Psoas muscle (tissue), 8 donors: Measurements from ENCODE around the gene PRMT9. TPM values are rescaled to one million over a fixed set of nuclear protein-coding genes. Genes with fewer than 3 reads are reported as not detected.

Experiments used
- ATAC-seq, 4 donors: fragments of 200-7000 bp; cut with Tn5 transposase; one replicate each; pipeline ENCODE4 v1.9.1; 2020; ENCODE audit warnings: moderate library complexity in 3 of 4, mild to moderate bottlenecking in 2 of 4
- DNase-seq, 2 donors: peaks; one replicate each; pipeline ENCODE4 v3.0.0-alpha.2; 2020
- H3K27ac ChIP-seq: fragments of 200-600 bp; one replicate; pipeline ENCODE4 v1.8.0; 2022
- H3K27me3 ChIP-seq, 3 donors: fragments of 200-600 bp in 1 of 3; one replicate each; pipeline versions ENCODE4 v1.6.1 to v1.8.0; 2013 to 2022; ENCODE audit warnings: low read length in 2 of 3, mild to moderate bottlenecking in 2 of 3, moderate library complexity in 1 of 3; ENCODE audit not compliant: insufficient read depth in 3 of 3
- H3K36me3 ChIP-seq, 2 donors: fragments of 200-600 bp in 1 of 2; one replicate each; pipeline versions ENCODE4 v1.6.1 to v1.8.0; 2013 to 2022; ENCODE audit warnings: low read depth in 1 of 2, mild to moderate bottlenecking in 1 of 2, moderate library complexity in 1 of 2; ENCODE audit not compliant: insufficient read depth in 1 of 2
- H3K4me1 ChIP-seq: fragments of 200-600 bp; one replicate; pipeline ENCODE4 v1.8.0; 2022
- H3K4me3 ChIP-seq: fragments of 200-600 bp; one replicate; pipeline ENCODE4 v1.8.0; 2022; ENCODE audit warnings: mild to moderate bottlenecking
- H3K9me3 ChIP-seq: fragments of 200-600 bp; one replicate; pipeline ENCODE4 v1.8.0; 2022
- WGBS, 3 donors: extraction: QIAGEN DNeasy Blood & Tissue Kit; methylation state at CpG; one replicate each; pipeline versions ENCODE4 v1.1.6 to v1.1.7; 2013; 5-methylcytosine and 5-hydroxymethylcytosine counted together
- intact Hi-C, 2 donors: fragments of 100-400 bp; cut with DNase I; formaldehyde crosslinking; loops; one replicate each; pipeline versions ENCODE4 v1.11.0 to v1.14.2; 2022
- polyA plus RNA-seq, 3 donors: library from polyadenylated mRNA; stranded (reverse); fragments of 200-250 nt; gene quantifications; one replicate each; pipeline ENCODE4 v1.2.3, GENCODE V29; 2013
- total RNA-seq, 4 donors: library from RNA; stranded (reverse); fragmentation: NEBNext Ultra II Directional in 2 of 4; extraction: Animal tissue kit (Norgen Biotek cat#: 25700) in 2 of 4; gene quantifications; one replicate each; pipeline versions ENCODE4 v1.2.1 to v1.2.4, GENCODE V29; 2021 to 2023
- TF ChIP-seq, protein P1 (sequence below): fragments of 200-600 bp; IDR thresholded peaks from one replicate; pipeline ENCODE4 v1.8.0; 2022; ENCODE audit warnings: antibody characterized with exemption
- donor health status: healthy with polysubstance abuse.
- donor health status: DM: no; HTN: no; CAD: no; lungs with moderate emphysema.
- donor health status: Bipolar disorder and iron deficiency.
- donor health status: healthy.
- donor health status: DM: yes; HTN: yes; CAD: no.
- donor health status: DM: no; HTN: no; CAD: no.
- donor health status: DM: no; HTN: no; CAD: no.
- donor health status: DM: yes; HTN: yes; CAD: no.

Gene PRMT9
- total and polyA plus RNA-seq, 7 donors: 1.8 to 5.8 (median 4.3) TPM

DNA sequence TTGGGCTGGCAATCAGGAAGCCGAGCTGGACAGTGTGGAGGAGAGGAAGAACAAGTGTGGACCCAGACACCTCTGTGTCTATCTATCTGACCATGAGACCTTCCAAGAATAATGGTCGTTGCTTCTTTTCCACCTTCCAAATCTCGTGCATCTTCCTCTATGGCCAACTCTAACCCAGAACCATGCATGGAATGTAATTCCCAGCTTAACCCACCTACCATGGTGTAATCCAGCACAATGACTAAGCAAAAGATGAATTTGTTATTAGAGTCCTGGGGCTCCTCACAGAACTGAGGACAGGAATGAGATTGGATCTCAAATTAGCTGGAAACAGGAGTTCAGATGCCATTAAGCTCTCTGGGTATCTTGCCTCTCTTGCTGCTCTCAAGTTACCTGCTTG lies 84.2 kb downstream of the PRMT9 start:
- WGBS, 3 donors: 64 to 81% (median 65%) methylated on average over 3 of the region's 3 CpGs
- intact Hi-C loops: no loop called here
- TF ChIP-seq, protein P1, sequence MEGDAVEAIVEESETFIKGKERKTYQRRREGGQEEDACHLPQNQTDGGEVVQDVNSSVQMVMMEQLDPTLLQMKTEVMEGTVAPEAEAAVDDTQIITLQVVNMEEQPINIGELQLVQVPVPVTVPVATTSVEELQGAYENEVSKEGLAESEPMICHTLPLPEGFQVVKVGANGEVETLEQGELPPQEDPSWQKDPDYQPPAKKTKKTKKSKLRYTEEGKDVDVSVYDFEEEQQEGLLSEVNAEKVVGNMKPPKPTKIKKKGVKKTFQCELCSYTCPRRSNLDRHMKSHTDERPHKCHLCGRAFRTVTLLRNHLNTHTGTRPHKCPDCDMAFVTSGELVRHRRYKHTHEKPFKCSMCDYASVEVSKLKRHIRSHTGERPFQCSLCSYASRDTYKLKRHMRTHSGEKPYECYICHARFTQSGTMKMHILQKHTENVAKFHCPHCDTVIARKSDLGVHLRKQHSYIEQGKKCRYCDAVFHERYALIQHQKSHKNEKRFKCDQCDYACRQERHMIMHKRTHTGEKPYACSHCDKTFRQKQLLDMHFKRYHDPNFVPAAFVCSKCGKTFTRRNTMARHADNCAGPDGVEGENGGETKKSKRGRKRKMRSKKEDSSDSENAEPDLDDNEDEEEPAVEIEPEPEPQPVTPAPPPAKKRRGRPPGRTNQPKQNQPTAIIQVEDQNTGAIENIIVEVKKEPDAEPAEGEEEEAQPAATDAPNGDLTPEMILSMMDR: no peak

DNA sequence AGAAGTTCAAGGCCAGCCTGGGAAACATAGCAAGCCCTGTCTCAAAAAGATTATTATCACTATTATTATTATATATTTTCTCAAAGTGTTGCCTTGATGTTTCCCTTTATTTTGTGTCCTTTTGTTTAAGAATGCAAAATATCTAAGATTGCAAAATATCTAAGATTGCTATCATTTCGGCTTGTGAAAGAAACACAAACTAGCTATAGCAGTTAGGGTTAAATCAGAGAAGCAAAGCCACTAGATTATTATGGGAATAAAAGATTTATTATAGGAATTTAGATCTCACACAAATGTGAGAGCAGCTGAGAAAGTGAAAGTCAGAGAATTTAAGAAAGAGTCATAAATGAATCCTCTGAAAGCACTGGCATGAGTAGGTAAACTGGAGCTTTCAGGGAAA lies 84.8 kb downstream of the PRMT9 start:
- no peak overlapping the region for H3K4me3 ChIP-seq
- no peaks in the 10 kb centered on the region for H3K9me3 ChIP-seq
- H3K36me3 ChIP-seq: no peaks in the 10 kb centered on the region
- no peaks in the 10 kb centered on the region for H3K4me1 ChIP-seq
- WGBS, 3 donors: 89 to 98% (median 96%) methylated on average over 1 of the region's 1 CpG
- DNase-seq (no peak), ATAC-seq (no peak)
- no peak overlapping the region for H3K27ac ChIP-seq
- intact Hi-C loops: no loop called here
- TF ChIP-seq, protein P1: no peak
- H3K27me3 ChIP-seq: no peaks in the 10 kb centered on the region

More for the DNA sequence above, 84.2 kb downstream of the PRMT9 start:
- no peaks in the 10 kb centered on the region for H3K9me3 ChIP-seq
- H3K36me3 ChIP-seq: no peaks in the 10 kb centered on the region
- H3K4me1 ChIP-seq: no peaks in the 10 kb centered on the region
- ATAC-seq (no peak), DNase-seq (no peak)
- no peaks in the 10 kb centered on the region for H3K27me3 ChIP-seq
- no peak overlapping the region for H3K27ac ChIP-seq
- H3K4me3 ChIP-seq: no peak overlapping the region

DNA sequence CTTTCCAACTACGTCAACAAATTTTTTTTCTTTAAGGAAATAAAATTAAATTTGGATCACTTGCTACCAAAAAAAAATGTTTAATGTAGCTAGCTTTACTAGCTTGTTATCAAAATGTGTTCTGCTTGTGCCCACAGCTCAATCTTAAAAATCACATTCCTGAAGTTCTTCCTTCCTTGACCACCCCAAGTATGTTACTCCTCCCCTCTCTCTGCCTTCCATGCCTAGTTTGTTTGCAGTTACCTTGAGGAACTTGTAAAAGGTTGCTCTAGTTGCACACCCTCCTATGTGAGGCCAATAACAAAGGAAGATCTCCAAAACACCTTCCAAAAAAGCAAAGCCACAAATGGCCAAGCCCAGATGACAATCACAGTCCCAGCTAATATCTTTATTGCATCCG lies 86.4 kb downstream of the PRMT9 start:
- WGBS, 3 donors: 51 to 74% (median 70%) methylated on average over 2 of the region's 2 CpGs
- ATAC-seq: no peak
- no peak overlapping the region for H3K27ac ChIP-seq
- H3K36me3 ChIP-seq: no peaks in the 10 kb centered on the region
- H3K4me3 ChIP-seq: no peak overlapping the region
- no peaks in the 10 kb centered on the region for H3K27me3 ChIP-seq
- TF ChIP-seq, protein P1: no peak
- DNase-seq: no peak
- H3K4me1 ChIP-seq: no peaks in the 10 kb centered on the region
- H3K9me3 ChIP-seq: no peaks in the 10 kb centered on the region
- intact Hi-C loops: no loop called here

DNA sequence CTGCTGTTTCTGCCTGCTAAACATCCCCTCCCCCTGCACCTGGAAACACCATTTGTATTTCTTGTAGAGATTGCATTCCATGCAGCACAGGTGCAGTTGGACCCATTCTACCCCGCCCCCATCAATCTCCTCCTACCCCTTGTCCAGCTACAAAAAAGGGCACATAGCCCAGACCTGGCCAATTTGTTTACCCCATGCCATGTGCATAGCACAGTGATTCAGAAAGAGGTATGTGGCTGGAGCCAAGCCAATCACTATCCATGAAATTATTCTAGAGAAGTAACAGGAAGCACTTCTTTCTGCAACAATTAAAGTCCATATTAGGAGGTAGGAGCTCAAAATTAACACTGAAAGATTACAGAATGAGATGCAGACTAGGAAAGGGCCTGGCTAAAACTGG lies 87.0 kb downstream of the PRMT9 start:
- Histone ChIP-seq H3K4me3 (no peak overlapping the region), H3K9me3 (no peaks in the 10 kb centered on the region), H3K36me3 (no peaks in the 10 kb centered on the region), H3K4me1 (no peaks in the 10 kb centered on the region), H3K27me3 (no peaks in the 10 kb centered on the region), H3K27ac (no peak overlapping the region)
- intact Hi-C loops: no loop called here
- DNase-seq: no peak
- WGBS, 3 donors: 0% methylated on average over 1 of the region's 1 CpG
- TF ChIP-seq, protein P1: no peak
- ATAC-seq: no peak

DNA sequence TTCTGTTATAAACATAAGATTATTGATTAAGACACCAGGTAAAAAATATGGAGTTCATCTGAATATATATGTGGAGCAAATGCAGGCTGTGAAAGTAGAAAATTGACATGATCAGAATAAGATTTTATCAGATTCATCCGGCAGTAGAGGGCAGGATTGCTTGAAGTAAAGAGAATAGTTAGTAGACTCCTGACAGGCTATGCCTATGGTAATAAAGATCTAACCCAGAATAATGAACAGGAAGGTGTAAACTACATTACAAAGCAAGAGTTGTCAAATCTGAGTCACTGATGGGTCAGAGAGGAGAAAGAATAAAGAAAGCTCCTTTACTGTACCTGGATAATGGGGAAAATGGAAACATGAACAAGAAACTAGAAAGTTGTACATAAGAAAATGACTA lies 87.6 kb downstream of the PRMT9 start:
- Histone ChIP-seq H3K9me3 (no peaks in the 10 kb centered on the region), H3K4me1 (no peaks in the 10 kb centered on the region), H3K4me3 (no peak overlapping the region), H3K27me3 (no peaks in the 10 kb centered on the region), H3K36me3 (no peaks in the 10 kb centered on the region), H3K27ac (no peak overlapping the region)
- intact Hi-C loops: no loop called here
- TF ChIP-seq, protein P1: no peak
- DNase-seq: no peak
- no peak for ATAC-seq
- WGBS, 3 donors: 69 to 82% (median 72%) methylated on average over 1 of the region's 1 CpG
